PC-3 (cell line): Measurements from ENCODE around the gene PSMC1. TPM values are rescaled to one million over a fixed set of nuclear protein-coding genes. Genes with fewer than 3 reads are reported as not detected.

Source experiments
- ATAC-seq: fragments of 200-7000 bp; cut with Tn5 transposase; 2 replicates; pipeline ENCODE4 v1.9.1; 2020; ENCODE audit warnings: mild to moderate bottlenecking, moderate library complexity
- BruUV-seq: library from RNA; stranded (reverse); fragments of 400-500 nt; replicated peaks from 2 replicates; lab custom pipeline; 2021; lab: Mats Ljungman, UMichigan
- CTCF ChIA-PET: fragments of 300-600 bp; sonication (Branson Sonifier 250); formaldehyde crosslinking; loops from one replicate; lab custom pipeline; 2022; ENCODE audit warnings: antibody characterized with exemption; lab: Charles Lee
- POLR2A ChIA-PET: fragments of 300-600 bp; sonication (Branson Sonifier 250); formaldehyde crosslinking; loops from one replicate; lab custom pipeline; 2022; ENCODE audit warnings: antibody characterized with exemption; ENCODE audit not compliant: unreplicated experiment; lab: Charles Lee
- DNase-seq: peaks from one replicate; pipeline ENCODE4 v3.0.0-alpha.2; 2015
- H2AFZ ChIP-seq: fragments of 300-600 bp; sonication (generic); 2 replicates; pipeline ENCODE4 v1.6.0; 2016; ENCODE audit warnings: antibody characterized with exemption, low read length
- H3F3A ChIP-seq: fragments of 300-600 bp; sonication (generic); one replicate; pipeline ENCODE4 v1.6.0; 2017; ENCODE audit warnings: antibody characterized with exemption, low read length, control low read depth, mild to moderate bottlenecking; ENCODE audit not compliant: unreplicated experiment
- H3K27ac ChIP-seq: fragments of 300-600 bp; sonication (generic); 2 replicates; pipeline ENCODE4 v1.5.1; 2016; ENCODE audit warnings: mild to moderate bottlenecking, low read length
- H3K27me3 ChIP-seq: fragments of 300-600 bp; sonication (generic); 2 replicates; pipeline ENCODE4 v1.6.1; 2016; ENCODE audit warnings: low read length, mixed read lengths
- H3K36me3 ChIP-seq: fragments of 300-600 bp; sonication (generic); 2 replicates; pipeline ENCODE4 v1.6.1; 2016; ENCODE audit warnings: low read depth, mixed run types, low read length, mixed read lengths
- H3K4me1 ChIP-seq: fragments of 300-600 bp; sonication (generic); 2 replicates; pipeline ENCODE4 v1.5.1; 2016; ENCODE audit warnings: low read length; ENCODE audit not compliant: insufficient read depth
- H3K4me2 ChIP-seq: fragments of 300-600 bp; sonication (generic); 2 replicates; pipeline ENCODE4 v1.6.0; 2016; ENCODE audit warnings: low read length
- H3K4me3 ChIP-seq: fragments of 300-600 bp; sonication (generic); 2 replicates; pipeline ENCODE4 v1.5.1; 2016; ENCODE audit warnings: mild to moderate bottlenecking, low read length, mixed read lengths
- H3K79me2 ChIP-seq: fragments of 300-600 bp; sonication (generic); 2 replicates; pipeline ENCODE4 v1.6.1; 2017; ENCODE audit warnings: low read length, mixed read lengths
- H3K9ac ChIP-seq: fragments of 300-600 bp; sonication (generic); 2 replicates; pipeline ENCODE4 v1.6.0; 2016; ENCODE audit warnings: mild to moderate bottlenecking, low read length
- H3K9me2 ChIP-seq: fragments of 300-600 bp; sonication (generic); replicated peaks from 2 replicates; pipeline ENCODE4 v1.6.1; 2016; ENCODE audit warnings: mixed run types, low read length, mixed read lengths
- H3K9me3 ChIP-seq: fragments of 300-600 bp; sonication (generic); 2 replicates; pipeline ENCODE4 v1.6.1; 2016; ENCODE audit warnings: low read length, mixed read lengths
- H4K20me1 ChIP-seq: fragments of 300-600 bp; sonication (generic); 2 replicates; pipeline ENCODE4 v1.6.1; 2016; ENCODE audit warnings: low read length, mixed read lengths
- CTCF ChIP-seq: fragments of 300-600 bp; sonication (generic); conservative IDR thresholded peaks from 2 replicates; pipeline ENCODE4 v1.5.1; 2017; ENCODE audit warnings: antibody characterized with exemption, low read depth, mild to moderate bottlenecking, low read length
- EZH2 ChIP-seq: fragments of 300-600 bp; sonication (generic); IDR thresholded peaks from one replicate; pipeline ENCODE4 v1.6.1; 2017; ENCODE audit warnings: antibody characterized with exemption, mild to moderate bottlenecking, low read length; ENCODE audit not compliant: unreplicated experiment
- EZH2phosphoT487 ChIP-seq: fragments of 300-600 bp; sonication (generic); IDR thresholded peaks from 2 replicates; pipeline ENCODE4 v1.6.1; 2018; ENCODE audit warnings: mild to moderate bottlenecking, antibody characterized with exemption, low read length, borderline replicate concordance
- intact Hi-C: fragments of 100-400 bp; cut with micrococcal nuclease; formaldehyde crosslinking; loops from 2 replicates; pipeline ENCODE4 v1.9.0; 2023
- total RNA-seq: library from RNA; depleted of rRNA; stranded (reverse); fragments of >200 nt; gene quantifications from 2 replicates; pipeline ENCODE4 v1.2.3, GENCODE V29; 2014

Gene PSMC1
- total RNA-seq, 1 experiment from 2014 or later, result 208 TPM

GRCh38 chr14:90293766-90294730, 37.7 kb downstream of the PSMC1 start:
- Histone ChIP-seq H4K20me1 (no peaks in the 10 kb centered on the region), H3K9me2 (no peaks in the 10 kb centered on the region), H3K9me3 (no peaks in the 10 kb centered on the region), H3K4me1 (no peaks in the 10 kb centered on the region), H3K4me3 (no peak overlapping the region), H3K36me3 (peaks cover 49% of the 10 kb centered on the region), H3K27me3 (no peaks in the 10 kb centered on the region), H3K9ac (no peak overlapping the region), H3K79me2 (no peaks in the 10 kb centered on the region), H3F3A (no peaks in the 10 kb centered on the region), H3K4me2 (no peak overlapping the region), H2AFZ (no peak overlapping the region), H3K27ac (no peak overlapping the region)
- ChIA-PET CTCF (no interaction called here), POLR2A (no interaction called here)
- TF ChIP-seq EZH2phosphoT487 (no peak), EZH2 (no peak), CTCF (no peak; the same call in 1 of the 2 replicates)
- no peak for DNase-seq
- BruUV-seq, result no TSS peak
- intact Hi-C loops, result no loop called here
- no peak for ATAC-seq

GRCh38 chr14:90294872-90295271, 38.5 kb downstream of the PSMC1 start:
- no TSS peak for BruUV-seq
- H3F3A ChIP-seq, result no peaks in the 10 kb centered on the region
- H3K4me3 ChIP-seq, result no peak overlapping the region
- no peak overlapping the region for H3K27ac ChIP-seq
- H3K79me2 ChIP-seq, result no peaks in the 10 kb centered on the region
- H3K4me2 ChIP-seq, result no peak overlapping the region
- no peak overlapping the region for H2AFZ ChIP-seq
- H3K9me3 ChIP-seq, result no peaks in the 10 kb centered on the region
- no peak for TF ChIP-seq CTCF
- TF ChIP-seq EZH2phosphoT487, result no peak
- no peak for TF ChIP-seq EZH2
- no peaks in the 10 kb centered on the region for H3K9me2 ChIP-seq
- POLR2A ChIA-PET, result no interaction called here
- CTCF ChIA-PET, result no interaction called here
- H3K36me3 ChIP-seq, result peaks cover 49% of the 10 kb centered on the region
- DNase-seq (no peak), ATAC-seq (no peak)
- intact Hi-C loops, result no loop called here
- no peaks in the 10 kb centered on the region for H3K4me1 ChIP-seq
- no peaks in the 10 kb centered on the region for H3K27me3 ChIP-seq
- H3K9ac ChIP-seq, result no peak overlapping the region
- no peaks in the 10 kb centered on the region for H4K20me1 ChIP-seq
